Keratinocyte (primary cell): ENCODE measurements around the gene IRX4. TPM values are rescaled to one million over a fixed set of nuclear protein-coding genes. Genes with fewer than 3 reads are reported as not detected.

Source experiments
- DNase-seq: peaks from one replicate; pipeline ENCODE4 v3.0.0-alpha.2; 2011; ENCODE audit warnings: low read depth, missing footprints, low spot score
- FAIRE-seq: peaks from 2 replicates; lab custom pipeline; 2011; peaks lifted over from hg19 to GRCh38; lab: Jason Lieb, UNC
- H2AFZ ChIP-seq: 2 replicates; pipeline ENCODE4 v1.6.0; 2012; ENCODE audit warnings: low read length, control low read depth, inconsistent platforms; ENCODE audit not compliant: control insufficient read depth
- H3K27ac ChIP-seq: 2 replicates; pipeline ENCODE4 v1.5.1; 2011; ENCODE audit warnings: low read length; ENCODE audit not compliant: control insufficient read depth, insufficient read depth
- H3K27me3 ChIP-seq: 3 replicates; pipeline ENCODE4 v1.6.0; 2011; ENCODE audit warnings: low read length; ENCODE audit not compliant: control insufficient read depth, insufficient read depth; ENCODE audit errors: extremely low read depth
- H3K36me3 ChIP-seq, 2 experiments: 2 replicates in 1 of 2; 3 replicates in 1 of 2; pipeline ENCODE4 v1.5.1; 2011; ENCODE audit warnings: low read length in 2 of 2, mild to moderate bottlenecking in 1 of 2; ENCODE audit not compliant: control insufficient read depth in 2 of 2, insufficient read depth in 2 of 2; ENCODE audit errors: extremely low read depth in 1 of 2
- H3K4me1 ChIP-seq: 3 replicates; pipeline ENCODE4 v1.5.1; 2011; ENCODE audit warnings: low read length; ENCODE audit not compliant: control insufficient read depth, insufficient read depth; ENCODE audit errors: extremely low read depth
- H3K4me2 ChIP-seq: 3 replicates; pipeline ENCODE4 v1.6.0; 2011; ENCODE audit warnings: low read depth, low read length; ENCODE audit not compliant: control insufficient read depth, insufficient read depth; ENCODE audit errors: extremely low read depth
- H3K4me3 ChIP-seq, 3 experiments: fragments of 200-600 bp in 1 of 3; sonication (generic) in 1 of 3; 2 replicates in 2 of 3; 3 replicates in 1 of 3; pipeline ENCODE4 v1.5.1; 2011 to 2016; ENCODE audit warnings: low read length in 3 of 3, mild to moderate bottlenecking in 3 of 3, control low read depth in 2 of 3, inconsistent platforms in 1 of 3, low read depth in 1 of 3, mixed read lengths in 1 of 3, mixed run types in 1 of 3, moderate library complexity in 1 of 3; ENCODE audit not compliant: control insufficient read depth in 2 of 3, insufficient read depth in 2 of 3; ENCODE audit errors: extremely low read depth in 1 of 3
- H3K79me2 ChIP-seq: 2 replicates; pipeline ENCODE4 v1.6.0; 2012; ENCODE audit warnings: low read length; ENCODE audit not compliant: control insufficient read depth, insufficient read depth
- H3K9ac ChIP-seq: 3 replicates; pipeline ENCODE4 v1.6.0; 2011; ENCODE audit warnings: low read length; ENCODE audit not compliant: control insufficient read depth, insufficient read depth; ENCODE audit errors: extremely low read depth
- H3K9me1 ChIP-seq: 3 replicates; pipeline ENCODE4 v1.6.0; 2011; ENCODE audit warnings: low read length; ENCODE audit not compliant: control insufficient read depth, insufficient read depth; ENCODE audit errors: extremely low read depth
- H3K9me3 ChIP-seq: 2 replicates; pipeline ENCODE4 v1.5.1; 2012; ENCODE audit warnings: low read depth, low read length; ENCODE audit not compliant: control insufficient read depth
- H4K20me1 ChIP-seq: 3 replicates; pipeline ENCODE4 v1.6.0; 2011; ENCODE audit warnings: low read length; ENCODE audit not compliant: control insufficient read depth, insufficient read depth; ENCODE audit errors: extremely low read depth
- CTCF ChIP-seq, 3 experiments: IDR thresholded peaks in 1 of 3; conservative IDR thresholded peaks in 1 of 3; optimal IDR thresholded peaks in 1 of 3; 2 replicates in 2 of 3; 3 replicates in 1 of 3; pipeline versions ENCODE3 to v1.5.1; 2011; ENCODE audit warnings: low read length in 3 of 3, mild to moderate bottlenecking in 3 of 3, moderate library complexity in 2 of 3, control low read depth in 1 of 3, inconsistent platforms in 1 of 3; ENCODE audit not compliant: insufficient read depth in 2 of 3; ENCODE audit errors: extremely low read depth in 1 of 3
- EZH2 ChIP-seq: IDR thresholded peaks from one replicate; pipeline ENCODE4 v1.6.1; 2012; ENCODE audit warnings: inconsistent platforms, mild to moderate bottlenecking, low read length, moderate library complexity
- dilution Hi-C: fragments of 300-500 bp; cut with MboI; formaldehyde crosslinking; loops from one replicate; pipeline ENCODE4 v1.7.0; 2020; ENCODE audit warnings: low sequenced_read_pairs; ENCODE audit not compliant: extremely low pct_ligation_motif_present
- polyA plus RNA-seq, 5 experiments: library from polyadenylated mRNA; depleted of rRNA in 3 of 5; stranded (reverse) in 3 of 5; stranded (forward) in 1 of 5; unstranded in 1 of 5; fragments of >200 nt; gene quantifications; 1 replicate in 1 of 5; 2 replicates in 3 of 5; 3 replicates in 1 of 5; pipeline versions ENCODE4 v1.2.1 to v1.2.3, GENCODE V29; 2011 to 2012; ENCODE audit warnings: missing spikeins in 2 of 5, low read depth in 1 of 5, low replicate concordance in 1 of 5

IRX4 gene
- polyA plus RNA-seq, 1 donor (not counting 4 experiments of a cell fraction or from before 2014, with no cell fraction given) = 18.2 TPM

- H3K27ac ChIP-seq = peak overlapping the region; percentile 95
- peak overlapping the region; percentile 36 for H2AFZ ChIP-seq
- FAIRE-seq (no peak), DNase-seq (no peak)
- H3K9me1 ChIP-seq = no peaks in the 10 kb centered on the region
- H3K9me3 ChIP-seq = no peaks in the 10 kb centered on the region
- dilution Hi-C loops = no loop called here
- peak overlapping the region; percentile 79 for H3K4me2 ChIP-seq
- peaks cover 25% of the 10 kb centered on the region for H3K4me1 ChIP-seq
- peaks cover 36% of the 10 kb centered on the region for H3K79me2 ChIP-seq
- peak overlapping the region; percentile 85 to 89 (median 88) for H3K4me3 ChIP-seq
- H3K36me3 ChIP-seq = no peaks in the 10 kb centered on the region
- H3K27me3 ChIP-seq = no peaks in the 10 kb centered on the region
- TF ChIP-seq EZH2 (no peak), CTCF (optimal IDR thresholded peaks at IDR 0.05 in 1 of 3, IDR thresholded peaks at IDR 0.05 in 1 of 3, conservative IDR thresholded peaks at IDR 0.05 in 1 of 3; ENCODE audit: extremely low read depth in 1 of 3, insufficient read depth in 2 of 3, low read length in 3 of 3) (peak in 1 of 3 experiments; percentile 20)
- peak overlapping the region; percentile 98 for H3K9ac ChIP-seq
- H4K20me1 ChIP-seq = no peaks in the 10 kb centered on the region
These were observed 4.3 kb upstream of the IRX4 start for GRCh38 chr5:1886846-1887587.

GRCh38 chr5:1885868-1886845 is 3.4 kb upstream of the IRX4 start:
- peak overlapping the region; percentile 78 for H3K4me2 ChIP-seq
- TF ChIP-seq CTCF (optimal IDR thresholded peaks at IDR 0.05 in 1 of 3, IDR thresholded peaks at IDR 0.05 in 1 of 3, conservative IDR thresholded peaks at IDR 0.05 in 1 of 3; ENCODE audit: extremely low read depth in 1 of 3, insufficient read depth in 2 of 3, low read length in 3 of 3) (no peak), EZH2 (no peak)
- H2AFZ ChIP-seq = no peak overlapping the region
- peaks cover 0 to 2% of the 10 kb centered on the region in 2 experiments for H3K36me3 ChIP-seq
- DNase-seq (no peak), FAIRE-seq (no peak)
- H3K9me3 ChIP-seq = no peaks in the 10 kb centered on the region
- H3K27me3 ChIP-seq = no peaks in the 10 kb centered on the region
- no peaks in the 10 kb centered on the region for H4K20me1 ChIP-seq
- H3K27ac ChIP-seq = peak overlapping the region; percentile 95
- dilution Hi-C loops = no loop called here
- peaks cover 32% of the 10 kb centered on the region for H3K4me1 ChIP-seq
- H3K9ac ChIP-seq = peak overlapping the region; percentile 98
- no peaks in the 10 kb centered on the region for H3K9me1 ChIP-seq
- peaks cover 42% of the 10 kb centered on the region for H3K79me2 ChIP-seq
- peak overlapping the region; percentile 85 to 89 (median 88) for H3K4me3 ChIP-seq
